Measurements from ENCODE around the gene PYDC2.

The PYDC2 gene

GRCh38 chr3:191461113-191461595, at the start of gene PYDC2:
PYDC2 (plus strand) TSS chr3:191461163; CDS start chr3:191461163, 0 bp downstream.
- DNase-seq (ENCODE audit: low spot score), result no peak

- DNase-seq (ENCODE audit: low spot score), result no peak
Observed at GRCh38 chr3:191412759-191413158, 48.2 kb upstream of the PYDC2 start.

- no peak for DNase-seq (ENCODE audit: low spot score)
Observed at GRCh38 chr3:191414286-191414685, 46.7 kb upstream of the PYDC2 start.

- DNase-seq (ENCODE audit: low spot score), result no peak
Observed at GRCh38 chr3:191414732-191415131, 46.2 kb upstream of the PYDC2 start.

- no peak for DNase-seq (ENCODE audit: low spot score)
Observed at GRCh38 chr3:191415566-191415965, 45.4 kb upstream of the PYDC2 start.

GRCh38 chr3:191417457-191417729, 43.6 kb upstream of the PYDC2 start:
- no peak for DNase-seq (ENCODE audit: low spot score)

- DNase-seq (ENCODE audit: low spot score), result no peak
Observed at GRCh38 chr3:191420771-191421170, 40.2 kb upstream of the PYDC2 start.

GRCh38 chr3:191424881-191425280, 36.1 kb upstream of the PYDC2 start:
- DNase-seq (ENCODE audit: low spot score), result no peak

- DNase-seq (ENCODE audit: low spot score), result no peak
Observed at GRCh38 chr3:191425322-191425734, 35.6 kb upstream of the PYDC2 start.

- no peak for DNase-seq (ENCODE audit: low spot score)
Observed at GRCh38 chr3:191426311-191426710, 34.7 kb upstream of the PYDC2 start.

GRCh38 chr3:191428177-191428576, 32.8 kb upstream of the PYDC2 start:
- no peak for DNase-seq (ENCODE audit: low spot score)

GRCh38 chr3:191430103-191430502, 30.9 kb upstream of the PYDC2 start:
- DNase-seq (ENCODE audit: low spot score), result no peak

- DNase-seq (ENCODE audit: low spot score), result no peak
Observed at GRCh38 chr3:191431160-191431822, 29.7 kb upstream of the PYDC2 start.

- no peak for DNase-seq (ENCODE audit: low spot score)
Observed at GRCh38 chr3:191432162-191432561, 28.8 kb upstream of the PYDC2 start.

GRCh38 chr3:191434024-191434423, 26.9 kb upstream of the PYDC2 start:
- no peak for DNase-seq (ENCODE audit: low spot score)

GRCh38 chr3:191435981-191436380, 25.0 kb upstream of the PYDC2 start:
- DNase-seq (ENCODE audit: low spot score), result no peak

GRCh38 chr3:191438150-191438814, 22.7 kb upstream of the PYDC2 start:
- no peak for DNase-seq (ENCODE audit: low spot score)

- DNase-seq (ENCODE audit: low spot score), result no peak
Observed at GRCh38 chr3:191440532-191440931, 20.4 kb upstream of the PYDC2 start.

- DNase-seq (ENCODE audit: low spot score), result no peak
Observed at GRCh38 chr3:191441687-191442086, 19.3 kb upstream of the PYDC2 start.

- DNase-seq (ENCODE audit: low spot score), result no peak
Observed at GRCh38 chr3:191444569-191444968, 16.4 kb upstream of the PYDC2 start.

GRCh38 chr3:191449256-191449655, 11.7 kb upstream of the PYDC2 start:
- no peak for DNase-seq (ENCODE audit: low spot score)

- no peak for DNase-seq (ENCODE audit: low spot score)
Observed at GRCh38 chr3:191455257-191455952, 5.6 kb upstream of the PYDC2 start.

- no peak for DNase-seq (ENCODE audit: low spot score)
Observed at GRCh38 chr3:191460360-191460759, 603 bp upstream of the PYDC2 start.

Data from LoVo (cell line).